Measurements from ENCODE around the gene TNRC6A.

TNRC6A gene

GRCh38 chr16:24755201-24755874 is 25.9 kb downstream of the TNRC6A start:
- Histone ChIP-seq H3K4me3 (ENCODE audit: low read depth, low read length) (no peak overlapping the region), H3K27ac (ENCODE audit: low read depth, low read length) (no peak overlapping the region), H3K27me3 (ENCODE audit: insufficient read depth, low read length) (no peaks in the 10 kb centered on the region), H3K79me2 (ENCODE audit: control insufficient read depth, insufficient read depth, low read length, unreplicated experiment) (peaks cover 91% of the 10 kb centered on the region), H2AFZ (ENCODE audit: low read length, unreplicated experiment) (no peak overlapping the region), H3K4me1 (ENCODE audit: control insufficient read depth, insufficient read depth, low read length, unreplicated experiment) (peaks cover 14% of the 10 kb centered on the region), H3K36me3 (ENCODE audit: insufficient read depth, low read length) (peaks cover 5% of the 10 kb centered on the region; the same call in 1 of the 2 replicates)

GRCh38 chr16:24758373-24758772 is 28.9 kb downstream of the TNRC6A start:
- Histone ChIP-seq H3K4me1 (ENCODE audit: control insufficient read depth, insufficient read depth, low read length, unreplicated experiment) (peaks cover 17% of the 10 kb centered on the region), H3K4me3 (ENCODE audit: low read depth, low read length) (no peak overlapping the region), H3K27me3 (ENCODE audit: insufficient read depth, low read length) (no peaks in the 10 kb centered on the region), H3K36me3 (ENCODE audit: insufficient read depth, low read length) (peaks cover 5% of the 10 kb centered on the region), H3K79me2 (ENCODE audit: control insufficient read depth, insufficient read depth, low read length, unreplicated experiment) (peaks cover 82% of the 10 kb centered on the region), H3K27ac (ENCODE audit: low read depth, low read length) (no peak overlapping the region), H2AFZ (ENCODE audit: low read length, unreplicated experiment) (no peak overlapping the region)

- H3K79me2 ChIP-seq (ENCODE audit: control insufficient read depth, insufficient read depth, low read length, unreplicated experiment): peaks cover 83% of the 10 kb centered on the region
- no peak overlapping the region for H2AFZ ChIP-seq (ENCODE audit: low read length, unreplicated experiment)
- no peak overlapping the region for H3K4me3 ChIP-seq (ENCODE audit: low read depth, low read length)
- peaks cover 5% of the 10 kb centered on the region for H3K36me3 ChIP-seq (ENCODE audit: insufficient read depth, low read length)
- no peaks in the 10 kb centered on the region for H3K27me3 ChIP-seq (ENCODE audit: insufficient read depth, low read length)
- no peak overlapping the region for H3K27ac ChIP-seq (ENCODE audit: low read depth, low read length)
- peaks cover 23% of the 10 kb centered on the region for H3K4me1 ChIP-seq (ENCODE audit: control insufficient read depth, insufficient read depth, low read length, unreplicated experiment)
Observed at GRCh38 chr16:24759006-24759405, 29.6 kb downstream of the TNRC6A start.

GRCh38 chr16:24761526-24761925 is 32.1 kb downstream of the TNRC6A start:
- peaks cover 5% of the 10 kb centered on the region for H3K36me3 ChIP-seq (ENCODE audit: insufficient read depth, low read length)

GRCh38 chr16:24764916-24765315 is 35.5 kb downstream of the TNRC6A start:
- peaks cover 24% of the 10 kb centered on the region for H3K4me1 ChIP-seq (ENCODE audit: control insufficient read depth, insufficient read depth, low read length, unreplicated experiment)
- peak overlapping the region; percentile 12 for H3K27ac ChIP-seq (ENCODE audit: low read depth, low read length)
- no peaks in the 10 kb centered on the region for H3K27me3 ChIP-seq (ENCODE audit: insufficient read depth, low read length)
- peaks cover 57% of the 10 kb centered on the region for H3K79me2 ChIP-seq (ENCODE audit: control insufficient read depth, insufficient read depth, low read length, unreplicated experiment)
- H2AFZ ChIP-seq (ENCODE audit: low read length, unreplicated experiment): no peak overlapping the region
- H3K36me3 ChIP-seq (ENCODE audit: insufficient read depth, low read length): peaks cover 4% of the 10 kb centered on the region; the same call in 1 of the 2 replicates
- H3K4me3 ChIP-seq (ENCODE audit: low read depth, low read length): no peak overlapping the region

More at GRCh38 chr16:24761526-24761925, 32.1 kb downstream of the TNRC6A start:
- H2AFZ ChIP-seq (ENCODE audit: low read length, unreplicated experiment): no peak overlapping the region
- no peaks in the 10 kb centered on the region for H3K27me3 ChIP-seq (ENCODE audit: insufficient read depth, low read length)
- H3K4me1 ChIP-seq (ENCODE audit: control insufficient read depth, insufficient read depth, low read length, unreplicated experiment): peaks cover 30% of the 10 kb centered on the region
- no peak overlapping the region for H3K4me3 ChIP-seq (ENCODE audit: low read depth, low read length)
- no peak overlapping the region for H3K27ac ChIP-seq (ENCODE audit: low read depth, low read length)
- H3K79me2 ChIP-seq (ENCODE audit: control insufficient read depth, insufficient read depth, low read length, unreplicated experiment): peaks cover 72% of the 10 kb centered on the region

- Histone ChIP-seq H2AFZ (ENCODE audit: low read length, unreplicated experiment) (no peak overlapping the region), H3K27ac (ENCODE audit: low read depth, low read length) (no peak overlapping the region), H3K79me2 (ENCODE audit: control insufficient read depth, insufficient read depth, low read length, unreplicated experiment) (peaks cover 53% of the 10 kb centered on the region), H3K4me1 (ENCODE audit: control insufficient read depth, insufficient read depth, low read length, unreplicated experiment) (peaks cover 24% of the 10 kb centered on the region), H3K27me3 (ENCODE audit: insufficient read depth, low read length) (no peaks in the 10 kb centered on the region), H3K4me3 (ENCODE audit: low read depth, low read length) (no peak overlapping the region), H3K36me3 (ENCODE audit: insufficient read depth, low read length) (peaks cover 4% of the 10 kb centered on the region; the same call in 1 of the 2 replicates)
Observed at GRCh38 chr16:24766057-24766456, 36.6 kb downstream of the TNRC6A start.

- Histone ChIP-seq H3K79me2 (ENCODE audit: control insufficient read depth, insufficient read depth, low read length, unreplicated experiment) (peaks cover 66% of the 10 kb centered on the region), H2AFZ (ENCODE audit: low read length, unreplicated experiment) (no peak overlapping the region), H3K27me3 (ENCODE audit: insufficient read depth, low read length) (no peaks in the 10 kb centered on the region), H3K4me3 (ENCODE audit: low read depth, low read length) (no peak overlapping the region), H3K27ac (ENCODE audit: low read depth, low read length) (peak overlapping the region; percentile 39), H3K4me1 (ENCODE audit: control insufficient read depth, insufficient read depth, low read length, unreplicated experiment) (peaks cover 16% of the 10 kb centered on the region), H3K36me3 (ENCODE audit: insufficient read depth, low read length) (peaks cover 20% of the 10 kb centered on the region)
Observed at GRCh38 chr16:24769806-24770205, 40.4 kb downstream of the TNRC6A start.

- Histone ChIP-seq H3K27ac (ENCODE audit: low read depth, low read length) (no peak overlapping the region), H3K27me3 (ENCODE audit: insufficient read depth, low read length) (no peaks in the 10 kb centered on the region), H3K4me3 (ENCODE audit: low read depth, low read length) (no peak overlapping the region), H3K36me3 (ENCODE audit: insufficient read depth, low read length) (peaks cover 22% of the 10 kb centered on the region), H2AFZ (ENCODE audit: low read length, unreplicated experiment) (no peak overlapping the region), H3K4me1 (ENCODE audit: control insufficient read depth, insufficient read depth, low read length, unreplicated experiment) (peaks cover 26% of the 10 kb centered on the region), H3K79me2 (ENCODE audit: control insufficient read depth, insufficient read depth, low read length, unreplicated experiment) (peaks cover 68% of the 10 kb centered on the region)
Observed at GRCh38 chr16:24771132-24771778, 41.8 kb downstream of the TNRC6A start.

GRCh38 chr16:24771779-24772157 is 42.3 kb downstream of the TNRC6A start:
- Histone ChIP-seq H3K36me3 (ENCODE audit: insufficient read depth, low read length) (peaks cover 22% of the 10 kb centered on the region), H3K4me3 (ENCODE audit: low read depth, low read length) (no peak overlapping the region), H2AFZ (ENCODE audit: low read length, unreplicated experiment) (no peak overlapping the region), H3K27me3 (ENCODE audit: insufficient read depth, low read length) (no peaks in the 10 kb centered on the region), H3K79me2 (ENCODE audit: control insufficient read depth, insufficient read depth, low read length, unreplicated experiment) (peaks cover 66% of the 10 kb centered on the region), H3K27ac (ENCODE audit: low read depth, low read length) (no peak overlapping the region), H3K4me1 (ENCODE audit: control insufficient read depth, insufficient read depth, low read length, unreplicated experiment) (peaks cover 31% of the 10 kb centered on the region)

- Histone ChIP-seq H3K27ac (ENCODE audit: low read depth, low read length) (no peak overlapping the region), H3K4me3 (ENCODE audit: low read depth, low read length) (no peak overlapping the region), H3K79me2 (ENCODE audit: control insufficient read depth, insufficient read depth, low read length, unreplicated experiment) (peaks cover 70% of the 10 kb centered on the region), H2AFZ (ENCODE audit: low read length, unreplicated experiment) (no peak overlapping the region), H3K4me1 (ENCODE audit: control insufficient read depth, insufficient read depth, low read length, unreplicated experiment) (peaks cover 38% of the 10 kb centered on the region), H3K27me3 (ENCODE audit: insufficient read depth, low read length) (no peaks in the 10 kb centered on the region), H3K36me3 (ENCODE audit: insufficient read depth, low read length) (peaks cover 39% of the 10 kb centered on the region)
Observed at GRCh38 chr16:24773771-24774427, 44.4 kb downstream of the TNRC6A start.

Measured in ACC112 (cell line).